HG03378 (cell line): ENCODE measurements around the gene COX19.
"Not testable (repeated sequence)": the region's sequence is repeated elsewhere in the genome, so short reads cannot be mapped to it uniquely, and the experiment has no call there.

Experiments
- ATAC-seq: cut with Tn5 transposase; IDR thresholded peaks from one replicate; pipeline ENCODE4 v1.9.1; 2021; ENCODE audit warnings: mild to moderate bottlenecking, moderate library complexity; ENCODE audit not compliant: unreplicated experiment

The COX19 gene

GRCh38 chr7:962401-963081 lies 12.8 kb downstream of the COX19 start:
- ATAC-seq: no peak

GRCh38 chr7:961546-962400 lies 13.6 kb downstream of the COX19 start:
- no peak for ATAC-seq

- not testable (repeated sequence) for ATAC-seq
Measured at GRCh38 chr7:960972-961371, 14.4 kb downstream of the COX19 start.

GRCh38 chr7:960269-960871 lies 15.0 kb downstream of the COX19 start:
- ATAC-seq: no peak

- not testable (repeated sequence) for ATAC-seq
Measured at GRCh38 chr7:959740-960139, 15.6 kb downstream of the COX19 start.

GRCh38 chr7:959271-959670 lies 16.1 kb downstream of the COX19 start:
- ATAC-seq: no peak

GRCh38 chr7:958221-959200 lies 16.8 kb downstream of the COX19 start:
- no peak for ATAC-seq

GRCh38 chr7:957418-958220 lies 17.7 kb downstream of the COX19 start:
- no peak for ATAC-seq

GRCh38 chr7:956031-956430 lies 19.3 kb downstream of the COX19 start:
- no peak for ATAC-seq

- ATAC-seq: no peak
Measured at GRCh38 chr7:954330-955238, 20.8 kb downstream of the COX19 start, which contains the start of gene ADAP1. ADAP1 (minus strand) TSS chr7:954680; CDS start chr7:954477, 203 bp downstream.

- ATAC-seq: no peak
Measured at GRCh38 chr7:953547-954327, 21.6 kb downstream of the COX19 start.

- no peak for ATAC-seq
Measured at GRCh38 chr7:952548-953441, 22.6 kb downstream of the COX19 start.

- no peak for ATAC-seq
Measured at GRCh38 chr7:951881-952547, 23.3 kb downstream of the COX19 start.

- no peak for ATAC-seq
Measured at GRCh38 chr7:949021-949934, 26.1 kb downstream of the COX19 start.
